IMR-90 (cell line): ENCODE results near the gene C1orf105. TPM values are rescaled to one million over a fixed set of nuclear protein-coding genes. Genes with fewer than 3 reads are reported as not detected.

Experiments
- ATAC-seq: fragments of 200-7000 bp; cut with Tn5 transposase; 2 replicates; pipeline ENCODE4 v1.9.1; 2020; ENCODE audit warnings: low read depth, mild to moderate bottlenecking, moderate library complexity
- BruUV-seq: library from RNA; stranded (reverse); fragments of 400-500 nt; replicated peaks from 2 replicates; lab custom pipeline; 2021; lab: Mats Ljungman, UMichigan
- CTCF ChIA-PET: fragments of 300-600 bp; formaldehyde crosslinking; extraction: SDS; loops from one replicate; lab custom pipeline; 2021; ENCODE audit warnings: antibody characterized with exemption; lab: Yijun Ruan, JAX
- POLR2A ChIA-PET: fragments of 300-600 bp; sonication (Branson Sonifier 250); formaldehyde crosslinking; loops from one replicate; lab custom pipeline; 2022; ENCODE audit warnings: antibody characterized with exemption; ENCODE audit not compliant: unreplicated experiment; lab: Charles Lee
- DNase-seq: peaks from one replicate; pipeline ENCODE4 v3.0.0; 2013
- H2AFZ ChIP-seq: replicated peaks from 2 replicates; pipeline ENCODE3; 2013; ENCODE audit warnings: low read length, mild to moderate bottlenecking; ENCODE audit not compliant: poor library complexity
- H2AK5ac ChIP-seq: 2 replicates; pipeline ENCODE4 v1.6.1; 2013; ENCODE audit warnings: low read depth, low read length, inconsistent platforms
- H2AK9ac ChIP-seq: replicated peaks from 2 replicates; pipeline ENCODE3; 2013; ENCODE audit warnings: mild to moderate bottlenecking, low read depth, low read length, moderate library complexity; ENCODE audit not compliant: poor library complexity
- H2BK120ac ChIP-seq: 2 replicates; pipeline ENCODE4 v1.6.1; 2013; ENCODE audit warnings: low read depth, low read length, inconsistent platforms
- H2BK15ac ChIP-seq: 3 replicates; pipeline ENCODE4 v1.6.1; 2013; ENCODE audit warnings: low read depth, low read length, inconsistent platforms
- H2BK20ac ChIP-seq: 2 replicates; pipeline ENCODE4 v1.6.1; 2013; ENCODE audit warnings: low read depth, mild to moderate bottlenecking, inconsistent platforms, low read length, moderate library complexity
- H2BK5ac ChIP-seq: 2 replicates; pipeline ENCODE4 v1.6.1; 2013; ENCODE audit warnings: mild to moderate bottlenecking, low read depth, low read length, inconsistent platforms; ENCODE audit not compliant: poor library complexity, severe bottlenecking
- H3K14ac ChIP-seq: replicated peaks from 2 replicates; pipeline ENCODE4 v1.6.1; 2013; ENCODE audit warnings: low read depth, low read length, inconsistent platforms
- H3K18ac ChIP-seq: 2 replicates; pipeline ENCODE4 v1.6.1; 2013; ENCODE audit warnings: low read depth, low read length, control low read depth
- H3K23ac ChIP-seq: 2 replicates; pipeline ENCODE4 v1.6.1; 2013; ENCODE audit warnings: low read depth, low read length, inconsistent platforms
- H3K27ac ChIP-seq: 2 replicates; pipeline ENCODE4 v1.5.1; 2013; ENCODE audit warnings: mild to moderate bottlenecking, control low read depth, low read length; ENCODE audit not compliant: insufficient read depth
- H3K27me3 ChIP-seq: 2 replicates; pipeline ENCODE4 v1.6.1; 2013; ENCODE audit warnings: low read length; ENCODE audit not compliant: control insufficient read depth, insufficient read depth
- H3K36me3 ChIP-seq: 2 replicates; pipeline ENCODE4 v1.6.1; 2013; ENCODE audit warnings: low read length, mixed read lengths; ENCODE audit not compliant: control insufficient read depth, insufficient read depth
- H3K4ac ChIP-seq: 2 replicates; pipeline ENCODE4 v1.6.1; 2013; ENCODE audit warnings: low read depth, low read length, inconsistent platforms
- H3K4me1 ChIP-seq: 2 replicates; pipeline ENCODE4 v1.6.1; 2013; ENCODE audit warnings: low read length, mixed read lengths; ENCODE audit not compliant: control insufficient read depth, insufficient read depth
- H3K4me2 ChIP-seq: 2 replicates; pipeline ENCODE4 v1.6.1; 2013; ENCODE audit warnings: low read depth, mild to moderate bottlenecking, control low read depth, low read length, moderate library complexity
- H3K4me3 ChIP-seq: 2 replicates; pipeline ENCODE4 v1.5.1; 2013; ENCODE audit warnings: low read depth, mild to moderate bottlenecking, control low read depth, low read length, moderate library complexity; ENCODE audit not compliant: insufficient read depth
- H3K56ac ChIP-seq: 2 replicates; pipeline ENCODE4 v1.6.1; 2013; ENCODE audit warnings: low read length, inconsistent platforms; ENCODE audit not compliant: insufficient read depth; ENCODE audit errors: extremely low read depth
- H3K79me1 ChIP-seq, 2 experiments: 2 replicates each; pipeline ENCODE4 v1.6.1; 2013; ENCODE audit warnings: low read length in 2 of 2, inconsistent platforms in 1 of 2, low read depth in 1 of 2
- H3K9ac ChIP-seq: 2 replicates; pipeline ENCODE4 v1.6.1; 2013; ENCODE audit warnings: low read depth, low read length, control low read depth
- H3K9me1 ChIP-seq: 2 replicates; pipeline ENCODE4 v1.6.1; 2013; ENCODE audit warnings: low read length, inconsistent platforms; ENCODE audit not compliant: insufficient read depth
- H3K9me3 ChIP-seq: 2 replicates; pipeline ENCODE4 v1.6.1; 2013; ENCODE audit warnings: low read length; ENCODE audit not compliant: control insufficient read depth, insufficient read depth
- H4K20me1 ChIP-seq: 2 replicates; pipeline ENCODE4 v1.6.1; 2013; ENCODE audit warnings: low read length, inconsistent platforms; ENCODE audit not compliant: insufficient read depth
- H4K5ac ChIP-seq: 2 replicates; pipeline ENCODE4 v1.6.1; 2013; ENCODE audit warnings: mild to moderate bottlenecking, low read depth, low read length, control low read depth
- H4K8ac ChIP-seq, 2 experiments: 2 replicates each; pipeline ENCODE4 v1.6.1; 2013; ENCODE audit warnings: low read depth in 2 of 2, low read length in 2 of 2, control low read depth in 1 of 2, inconsistent platforms in 1 of 2
- H4K91ac ChIP-seq: 2 replicates; pipeline ENCODE4 v1.6.1; 2013; ENCODE audit warnings: low read depth, low read length, inconsistent platforms; ENCODE audit not compliant: insufficient read depth
- BHLHE40 ChIP-seq: fragments of 150-350 bp; IDR thresholded peaks from 2 replicates; pipeline ENCODE4 v1.6.1; 2016; ENCODE audit warnings: mild to moderate bottlenecking, low read depth, low read length
- CEBPB ChIP-seq: IDR thresholded peaks from 2 replicates; pipeline ENCODE4 v1.6.1; 2012; ENCODE audit warnings: low read depth, low read length, improper control_type of control experiment
- RFX5 ChIP-seq: IDR thresholded peaks from 2 replicates; pipeline ENCODE4 v1.8.0; 2012; ENCODE audit warnings: low read depth, mild to moderate bottlenecking, low read length, moderate library complexity
- WGBS, 2 experiments: methylation state at CpG; one replicate each; pipeline versions ENCODE4 v1.1.5 to v1.1.7; 2013; ENCODE audit warnings: missing lambda C conversion rate in 2 of 2; ENCODE audit not compliant: insufficient read length in 1 of 2; ENCODE audit errors: extremely low coverage in 2 of 2; 5-methylcytosine and 5-hydroxymethylcytosine counted together
- dilution Hi-C: fragments of 300-500 bp; cut with HindIII; formaldehyde crosslinking; loops from one replicate; pipeline ENCODE4 v1.14.3; 2018; ENCODE audit warnings: low sequenced_read_pairs; ENCODE audit not compliant: unreplicated experiment
- in situ Hi-C: fragments of 300-500 bp; cut with MboI; formaldehyde crosslinking; loops from 3 replicates; pipeline ENCODE4 v1.14.3; 2019; ENCODE audit warnings: low sequenced_read_pairs, inconsistent platforms, mixed read lengths
- intact Hi-C: fragments of 100-400 bp; cut with micrococcal nuclease; formaldehyde crosslinking; loops from 2 replicates; pipeline ENCODE4 v1.10.0; 2022
- polyA plus RNA-seq, 3 experiments: library from polyadenylated mRNA; depleted of rRNA; stranded (reverse); fragments of >200 nt; gene quantifications; 2 replicates each; pipeline ENCODE4 v1.2.3, GENCODE V29; 2012; ENCODE audit warnings: low replicate concordance in 1 of 3
- total RNA-seq: library from RNA; depleted of rRNA; stranded (reverse); fragments of >200 nt; gene quantifications from 2 replicates; pipeline ENCODE4 v1.2.3, GENCODE V29; 2012
- TF ChIP-seq, protein P1 (sequence below): fragments of 150-350 bp; IDR thresholded peaks from 2 replicates; pipeline ENCODE4 v1.6.1; 2016; ENCODE audit warnings: low read depth, mild to moderate bottlenecking, low read length, moderate library complexity, borderline replicate concordance
- TF ChIP-seq, protein P2 (sequence below): conservative IDR thresholded peaks from 2 replicates; pipeline ENCODE4 v1.5.1; 2012; ENCODE audit warnings: mild to moderate bottlenecking, low read depth, low read length, improper control_type of control experiment
- TF ChIP-seq, protein P3 (sequence below): fragments of 150-350 bp; IDR thresholded peaks from 2 replicates; pipeline ENCODE4 v1.6.1; 2017; ENCODE audit warnings: mild to moderate bottlenecking, antibody characterized with exemption, low read length, low read depth

Gene C1orf105
- total and polyA plus RNA-seq, 2 of the 4 experiments (the other 2 are of a cell fraction) = not detected

DNA sequence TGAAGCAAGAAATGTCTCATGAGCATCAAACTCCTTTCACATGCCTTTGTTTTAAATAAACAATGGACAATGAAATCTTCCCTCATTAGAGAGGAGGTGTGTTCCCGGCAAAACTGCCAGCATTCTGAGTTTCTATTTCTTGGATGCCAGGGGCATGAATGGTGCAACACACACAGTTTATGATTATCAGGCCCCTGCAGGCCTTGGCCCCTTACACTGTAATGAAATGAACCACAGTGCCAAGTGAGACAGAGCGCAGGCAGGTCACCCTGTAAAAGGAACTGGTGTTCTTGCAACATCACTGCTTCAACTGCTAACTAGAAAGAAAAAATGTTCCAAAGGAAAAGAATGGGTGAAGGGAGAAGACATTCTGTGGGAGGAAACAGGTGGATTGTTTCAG is 27.2 kb downstream of the C1orf105 start:
- dilution Hi-C loops = no loop called here
- no CpG with 5 or more reads among the region's 2 CpGs for WGBS, 2 experiments
- CTCF ChIA-PET = no interaction called here

More for the DNA sequence above, 27.2 kb downstream of the C1orf105 start:
- no peak overlapping the region for H4K8ac ChIP-seq
- H3K4me3 ChIP-seq = no peak overlapping the region
- no peak overlapping the region for H3K23ac ChIP-seq
- no peak overlapping the region for H4K5ac ChIP-seq
- no peak overlapping the region for H2AK5ac ChIP-seq
- H3K18ac ChIP-seq = no peak overlapping the region
- H3K14ac ChIP-seq = no peak overlapping the region
- H3K9me3 ChIP-seq = no peaks in the 10 kb centered on the region
- intact Hi-C loops (no loop called here), in situ Hi-C loops (no loop called here)
- BruUV-seq = no TSS peak
- no peak overlapping the region for H3K56ac ChIP-seq
- no peak overlapping the region for H3K9ac ChIP-seq
- POLR2A ChIA-PET = no interaction called here
- peaks cover 10% of the 10 kb centered on the region for H3K9me1 ChIP-seq
- no peak overlapping the region for H2AFZ ChIP-seq
- no peak overlapping the region for H3K4ac ChIP-seq
- no peaks in the 10 kb centered on the region for H4K20me1 ChIP-seq
- no peak overlapping the region for H2BK120ac ChIP-seq
- H2BK20ac ChIP-seq = no peak overlapping the region
- H3K27ac ChIP-seq = no peak overlapping the region
- H2BK15ac ChIP-seq = no peak overlapping the region
- H4K91ac ChIP-seq = no peak overlapping the region
- no peak for TF ChIP-seq RFX5
- TF ChIP-seq, protein P1, sequence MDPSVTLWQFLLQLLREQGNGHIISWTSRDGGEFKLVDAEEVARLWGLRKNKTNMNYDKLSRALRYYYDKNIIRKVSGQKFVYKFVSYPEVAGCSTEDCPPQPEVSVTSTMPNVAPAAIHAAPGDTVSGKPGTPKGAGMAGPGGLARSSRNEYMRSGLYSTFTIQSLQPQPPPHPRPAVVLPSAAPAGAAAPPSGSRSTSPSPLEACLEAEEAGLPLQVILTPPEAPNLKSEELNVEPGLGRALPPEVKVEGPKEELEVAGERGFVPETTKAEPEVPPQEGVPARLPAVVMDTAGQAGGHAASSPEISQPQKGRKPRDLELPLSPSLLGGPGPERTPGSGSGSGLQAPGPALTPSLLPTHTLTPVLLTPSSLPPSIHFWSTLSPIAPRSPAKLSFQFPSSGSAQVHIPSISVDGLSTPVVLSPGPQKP = no peak
- TF ChIP-seq, protein P2, sequence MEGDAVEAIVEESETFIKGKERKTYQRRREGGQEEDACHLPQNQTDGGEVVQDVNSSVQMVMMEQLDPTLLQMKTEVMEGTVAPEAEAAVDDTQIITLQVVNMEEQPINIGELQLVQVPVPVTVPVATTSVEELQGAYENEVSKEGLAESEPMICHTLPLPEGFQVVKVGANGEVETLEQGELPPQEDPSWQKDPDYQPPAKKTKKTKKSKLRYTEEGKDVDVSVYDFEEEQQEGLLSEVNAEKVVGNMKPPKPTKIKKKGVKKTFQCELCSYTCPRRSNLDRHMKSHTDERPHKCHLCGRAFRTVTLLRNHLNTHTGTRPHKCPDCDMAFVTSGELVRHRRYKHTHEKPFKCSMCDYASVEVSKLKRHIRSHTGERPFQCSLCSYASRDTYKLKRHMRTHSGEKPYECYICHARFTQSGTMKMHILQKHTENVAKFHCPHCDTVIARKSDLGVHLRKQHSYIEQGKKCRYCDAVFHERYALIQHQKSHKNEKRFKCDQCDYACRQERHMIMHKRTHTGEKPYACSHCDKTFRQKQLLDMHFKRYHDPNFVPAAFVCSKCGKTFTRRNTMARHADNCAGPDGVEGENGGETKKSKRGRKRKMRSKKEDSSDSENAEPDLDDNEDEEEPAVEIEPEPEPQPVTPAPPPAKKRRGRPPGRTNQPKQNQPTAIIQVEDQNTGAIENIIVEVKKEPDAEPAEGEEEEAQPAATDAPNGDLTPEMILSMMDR = no peak
- TF ChIP-seq CEBPB = no peak
- no peak for TF ChIP-seq BHLHE40
- TF ChIP-seq, protein P3, sequence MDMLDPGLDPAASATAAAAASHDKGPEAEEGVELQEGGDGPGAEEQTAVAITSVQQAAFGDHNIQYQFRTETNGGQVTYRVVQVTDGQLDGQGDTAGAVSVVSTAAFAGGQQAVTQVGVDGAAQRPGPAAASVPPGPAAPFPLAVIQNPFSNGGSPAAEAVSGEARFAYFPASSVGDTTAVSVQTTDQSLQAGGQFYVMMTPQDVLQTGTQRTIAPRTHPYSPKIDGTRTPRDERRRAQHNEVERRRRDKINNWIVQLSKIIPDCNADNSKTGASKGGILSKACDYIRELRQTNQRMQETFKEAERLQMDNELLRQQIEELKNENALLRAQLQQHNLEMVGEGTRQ = no peak
- DNase-seq (no peak), ATAC-seq (no peak)
- no peaks in the 10 kb centered on the region for H3K36me3 ChIP-seq
- H2AK9ac ChIP-seq = no peak overlapping the region
- no peak overlapping the region for H3K4me2 ChIP-seq
- H2BK5ac ChIP-seq = no peak overlapping the region
- H3K79me1 ChIP-seq = peaks cover under 1 to 12% of the 10 kb centered on the region in 2 experiments; a peak in 3 of 4 replicates
- H3K27me3 ChIP-seq = no peaks in the 10 kb centered on the region
- peaks cover 11% of the 10 kb centered on the region for H3K4me1 ChIP-seq
